Activated CD8-positive, alpha-beta T cell treated with anti-CD3 and anti-CD28 coated beads for 36 hours (primary cell): ENCODE results near the gene VIPR2. TPM values are rescaled to one million over a fixed set of nuclear protein-coding genes. Genes with fewer than 3 reads are reported as not detected.

Experiments
- ATAC-seq: fragments of 200-7000 bp; cut with Tn5 transposase; one replicate; pipeline ENCODE4 v1.10.0; 2021; ENCODE audit warnings: mild to moderate bottlenecking, moderate library complexity
- CTCF ChIA-PET: fragments of 350-600 bp; sonication (Branson Sonifier 250); formaldehyde crosslinking; loops from one replicate; lab custom pipeline; 2021; ENCODE audit warnings: antibody characterized with exemption; lab: Charles Lee
- POLR2A ChIA-PET: fragments of 350-600 bp; sonication (Branson Sonifier 250); formaldehyde crosslinking; loops from one replicate; lab custom pipeline; 2021; ENCODE audit warnings: antibody characterized with exemption; lab: Charles Lee
- DNase-seq: peaks from one replicate; pipeline ENCODE4 v3.0.0-alpha.2; 2020
- H3K27ac Mint-ChIP-seq: one replicate; pipeline ENCODE4 v1.8.0; 2021; ENCODE audit warnings: mild to moderate bottlenecking, mixed read lengths
- H3K27me3 Mint-ChIP-seq: one replicate; pipeline ENCODE4 v1.8.0; 2021; ENCODE audit warnings: mixed read lengths
- H3K36me3 Mint-ChIP-seq: one replicate; pipeline ENCODE4 v1.8.0; 2021; ENCODE audit warnings: low read depth, mixed read lengths
- H3K4me1 Mint-ChIP-seq: one replicate; pipeline ENCODE4 v1.8.0; 2021; ENCODE audit warnings: low read depth, mixed read lengths
- H3K4me3 Mint-ChIP-seq: one replicate; pipeline ENCODE4 v1.8.0; 2021; ENCODE audit warnings: mild to moderate bottlenecking, moderate library complexity, mixed read lengths
- H3K9me3 Mint-ChIP-seq: one replicate; pipeline ENCODE4 v1.8.0; 2021; ENCODE audit warnings: mixed read lengths
- intact Hi-C: fragments of 100-400 bp; cut with micrococcal nuclease; formaldehyde crosslinking; loops from one replicate; pipeline ENCODE4 v1.10.0; 2022
- total RNA-seq, 2 experiments: library from RNA; stranded (reverse); gene quantifications; one replicate each; pipeline ENCODE4 v1.2.3, GENCODE V29; 2021
- TF ChIP-seq, protein P1 (sequence below): fragments of 200-600 bp; IDR thresholded peaks from one replicate; pipeline ENCODE4 v1.8.0; 2022; ENCODE audit warnings: antibody characterized with exemption, mild to moderate bottlenecking

Gene VIPR2
- total RNA-seq, 2 experiments from 2014 or later: 0.09 TPM; not detected in 1

DNA sequence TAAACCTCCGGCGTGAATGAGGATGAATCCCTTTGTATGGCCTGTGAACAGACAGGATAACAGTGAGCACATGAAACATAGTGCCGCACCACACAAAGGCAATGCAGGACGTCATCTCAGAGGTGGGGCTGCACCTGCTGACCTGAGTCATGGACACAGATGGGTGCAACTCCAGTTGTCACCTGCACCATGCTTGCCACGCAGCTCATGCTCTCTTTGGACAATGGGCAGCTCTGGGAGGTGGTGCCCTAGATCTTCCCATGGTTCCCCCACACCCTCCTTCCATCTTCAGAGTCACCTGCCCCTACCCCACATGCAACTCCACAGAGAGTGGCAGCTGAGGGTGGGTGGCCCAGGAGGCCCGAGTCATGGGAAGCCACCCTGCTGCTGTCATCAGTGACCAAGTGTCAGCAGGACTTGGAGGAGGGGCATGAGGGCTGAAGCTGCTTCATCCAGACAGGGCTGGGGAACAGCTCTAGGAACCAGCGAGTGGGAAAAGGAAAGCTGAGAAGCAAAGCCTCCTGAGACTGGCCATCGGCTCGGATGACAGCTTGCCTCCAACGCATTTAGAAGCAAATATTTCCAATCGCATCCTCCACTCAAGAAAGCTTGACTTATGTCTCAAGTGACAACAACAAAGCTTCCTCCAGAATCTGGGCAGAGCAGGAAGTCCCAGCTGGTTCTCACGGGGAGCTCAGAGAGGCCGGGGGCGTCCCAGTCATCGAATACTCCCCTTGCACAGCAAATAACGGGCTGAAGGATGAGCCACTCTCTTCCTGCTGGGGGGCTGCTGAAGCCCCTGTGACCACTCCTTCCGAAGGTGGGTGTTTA is 27.1 kb downstream of the VIPR2 start:
- H3K9me3 Mint-ChIP-seq: no peaks in the 10 kb centered on the region
- no peak overlapping the region for H3K4me3 Mint-ChIP-seq
- ChIA-PET POLR2A (no interaction called here), CTCF (no interaction called here)
- no peaks in the 10 kb centered on the region for H3K4me1 Mint-ChIP-seq
- intact Hi-C loops: no loop called here
- DNase-seq (no peak), ATAC-seq (no peak)
- TF ChIP-seq, protein P1, sequence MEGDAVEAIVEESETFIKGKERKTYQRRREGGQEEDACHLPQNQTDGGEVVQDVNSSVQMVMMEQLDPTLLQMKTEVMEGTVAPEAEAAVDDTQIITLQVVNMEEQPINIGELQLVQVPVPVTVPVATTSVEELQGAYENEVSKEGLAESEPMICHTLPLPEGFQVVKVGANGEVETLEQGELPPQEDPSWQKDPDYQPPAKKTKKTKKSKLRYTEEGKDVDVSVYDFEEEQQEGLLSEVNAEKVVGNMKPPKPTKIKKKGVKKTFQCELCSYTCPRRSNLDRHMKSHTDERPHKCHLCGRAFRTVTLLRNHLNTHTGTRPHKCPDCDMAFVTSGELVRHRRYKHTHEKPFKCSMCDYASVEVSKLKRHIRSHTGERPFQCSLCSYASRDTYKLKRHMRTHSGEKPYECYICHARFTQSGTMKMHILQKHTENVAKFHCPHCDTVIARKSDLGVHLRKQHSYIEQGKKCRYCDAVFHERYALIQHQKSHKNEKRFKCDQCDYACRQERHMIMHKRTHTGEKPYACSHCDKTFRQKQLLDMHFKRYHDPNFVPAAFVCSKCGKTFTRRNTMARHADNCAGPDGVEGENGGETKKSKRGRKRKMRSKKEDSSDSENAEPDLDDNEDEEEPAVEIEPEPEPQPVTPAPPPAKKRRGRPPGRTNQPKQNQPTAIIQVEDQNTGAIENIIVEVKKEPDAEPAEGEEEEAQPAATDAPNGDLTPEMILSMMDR: no peak
- H3K27ac Mint-ChIP-seq: no peak overlapping the region
- H3K36me3 Mint-ChIP-seq: no peaks in the 10 kb centered on the region
- H3K27me3 Mint-ChIP-seq: peaks cover 8% of the 10 kb centered on the region

DNA sequence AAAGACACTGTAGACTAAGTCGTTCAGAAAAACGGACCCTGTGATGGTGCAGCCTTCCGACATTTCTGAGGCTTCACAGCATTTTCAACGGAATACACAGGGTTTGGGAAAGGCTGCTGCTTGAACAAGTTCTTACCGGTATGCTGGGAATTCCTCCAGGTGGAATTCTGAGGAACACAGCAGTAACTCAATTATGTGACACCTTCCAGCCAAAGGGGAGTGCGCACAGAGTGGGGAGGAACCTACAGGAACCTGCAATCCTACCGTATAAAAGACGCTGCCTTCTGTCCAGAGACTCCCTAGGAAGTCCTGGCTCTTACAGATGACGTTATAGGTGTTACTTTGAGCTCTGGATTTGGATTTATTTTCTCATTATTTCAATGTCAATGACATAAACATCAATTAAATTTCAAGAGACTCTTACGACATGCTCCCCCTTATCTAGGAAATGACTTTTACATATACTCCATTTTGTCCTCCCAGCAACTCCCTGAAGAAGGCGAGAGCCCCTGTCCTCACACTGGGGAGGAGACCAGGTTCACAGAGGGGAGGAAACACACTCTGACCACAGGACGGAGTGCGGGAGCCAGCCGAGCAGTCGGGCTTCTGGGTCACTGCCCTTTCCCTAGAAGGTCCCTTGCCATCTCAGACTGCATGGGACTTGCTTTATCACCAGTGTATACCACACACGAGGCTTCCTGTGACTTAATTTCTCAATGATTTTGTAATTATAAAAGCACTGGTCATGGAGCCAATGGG is 27.9 kb downstream of the VIPR2 start:
- H3K9me3 Mint-ChIP-seq: no peaks in the 10 kb centered on the region
- DNase-seq (no peak), ATAC-seq (no peak)
- intact Hi-C loops: no loop called here
- no peak overlapping the region for H3K4me3 Mint-ChIP-seq
- H3K4me1 Mint-ChIP-seq: peaks cover 4% of the 10 kb centered on the region
- H3K36me3 Mint-ChIP-seq: peaks cover 2% of the 10 kb centered on the region
- peaks cover 12% of the 10 kb centered on the region for H3K27me3 Mint-ChIP-seq
- TF ChIP-seq, protein P1: no peak
- CTCF ChIA-PET: no interaction called here
- POLR2A ChIA-PET: no interaction called here
- H3K27ac Mint-ChIP-seq: no peak overlapping the region

DNA sequence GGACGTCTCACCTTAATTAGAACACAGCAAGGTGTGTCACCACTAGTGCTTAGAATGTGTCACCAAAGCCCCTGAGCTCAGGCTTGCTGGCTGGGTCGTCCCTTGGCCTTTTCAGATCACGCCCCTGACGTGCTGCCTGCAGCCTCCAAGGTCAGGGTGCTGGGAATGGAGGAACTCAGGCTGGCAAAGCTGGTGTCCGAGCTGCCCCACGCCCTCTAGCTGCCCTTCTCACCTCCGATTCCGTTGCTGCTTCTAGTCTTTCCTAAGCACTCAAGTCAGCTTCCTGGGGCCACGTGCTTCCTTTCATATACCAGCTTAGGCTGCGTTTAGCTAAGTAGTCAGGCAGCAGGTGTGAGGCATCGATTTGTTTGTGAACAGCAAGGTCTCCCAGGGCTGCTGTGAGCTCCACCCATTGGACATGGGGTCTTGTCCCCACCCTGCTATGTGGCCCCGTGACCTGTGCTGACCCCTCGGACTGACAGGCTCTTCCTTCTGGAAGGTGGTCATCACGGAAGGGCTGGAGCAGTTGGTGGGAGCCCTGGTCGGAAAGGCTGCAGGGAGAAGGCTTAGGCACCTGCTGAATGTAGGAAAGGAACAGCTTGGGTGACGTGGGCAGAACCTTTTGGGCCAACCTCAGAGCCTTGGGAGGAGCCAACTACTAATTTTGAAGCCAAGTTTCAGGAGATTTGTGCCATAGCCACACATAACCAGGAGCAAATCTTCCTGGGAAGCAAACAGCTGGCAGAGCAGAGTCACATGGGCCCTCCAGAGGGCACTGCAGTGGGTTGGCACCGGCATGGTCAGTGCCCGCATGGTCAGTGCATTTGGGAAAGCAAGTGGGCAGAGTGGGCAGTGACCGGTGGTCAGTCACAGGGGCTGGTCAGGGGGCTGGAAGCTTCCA is 28.8 kb downstream of the VIPR2 start:
- intact Hi-C loops: no loop called here
- no peaks in the 10 kb centered on the region for H3K9me3 Mint-ChIP-seq
- DNase-seq (no peak), ATAC-seq (no peak)
- H3K4me1 Mint-ChIP-seq: peaks cover 4% of the 10 kb centered on the region
- H3K36me3 Mint-ChIP-seq: peaks cover 2% of the 10 kb centered on the region
- POLR2A ChIA-PET: no interaction called here
- H3K27ac Mint-ChIP-seq: no peak overlapping the region
- H3K4me3 Mint-ChIP-seq: no peak overlapping the region
- TF ChIP-seq, protein P1: no peak
- H3K27me3 Mint-ChIP-seq: peaks cover 14% of the 10 kb centered on the region
- CTCF ChIA-PET: interaction anchor here (1.4 kb wide), 1 partner anchor 139 kb away, joined by 4 read pairs; no protein-coding TSS in a partner anchor

DNA sequence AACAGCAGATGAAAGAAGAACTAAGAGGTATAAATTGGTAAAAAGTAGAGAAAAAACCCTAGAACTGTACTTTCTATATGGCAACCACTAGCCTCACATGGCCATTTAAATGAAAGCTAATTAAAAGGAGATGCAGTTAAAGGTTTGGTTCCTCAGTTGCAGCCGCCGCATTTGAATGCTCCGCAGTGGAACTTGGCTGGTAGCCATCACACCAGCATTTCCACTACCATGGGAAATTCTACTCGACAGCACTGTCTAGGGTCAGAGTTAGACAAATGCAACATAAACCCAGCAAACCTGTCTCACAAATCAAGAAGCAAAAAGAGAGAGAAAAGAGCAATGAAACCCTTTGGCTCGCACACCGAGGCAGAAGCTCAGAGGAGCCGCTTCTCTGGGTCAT is 29.7 kb downstream of the VIPR2 start:
- peaks cover 2% of the 10 kb centered on the region for H3K36me3 Mint-ChIP-seq
- CTCF ChIA-PET: interaction anchor here (1.4 kb wide), 1 partner anchor 138 kb away, joined by 4 read pairs; no protein-coding TSS in a partner anchor
- peaks cover 15% of the 10 kb centered on the region for H3K27me3 Mint-ChIP-seq
- H3K4me3 Mint-ChIP-seq: no peak overlapping the region
- H3K4me1 Mint-ChIP-seq: peaks cover 4% of the 10 kb centered on the region
- POLR2A ChIA-PET: interaction anchor here (0.6 kb wide), 1 partner anchor 144 kb away, joined by 3 read pairs; no protein-coding TSS in a partner anchor
- no peak for ATAC-seq
- TF ChIP-seq, protein P1: no peak
- no peaks in the 10 kb centered on the region for H3K9me3 Mint-ChIP-seq
- intact Hi-C loops: no loop called here
- H3K27ac Mint-ChIP-seq: no peak overlapping the region
- no peak for DNase-seq
